Spinal cord (tissue), 10 donors: Measurements from ENCODE around the gene ISCA2. TPM values are rescaled to one million over a fixed set of nuclear protein-coding genes. Genes with fewer than 3 reads are reported as not detected.
A peak's percentile ranks its signal among the peaks of the same experiment; 100 is the strongest.

Experiments used
- DNase-seq, 6 donors: peaks; one replicate each; pipeline versions ENCODE4 v3.0.0 to v3.0.0-alpha.2; 2013 to 2015; ENCODE audit warnings: low spot score in 6 of 6, low read depth in 4 of 6
- H3K27ac ChIP-seq: one replicate; pipeline ENCODE4 v1.5.1; 2013; ENCODE audit warnings: low read depth, low read length, control low read depth
- H3K27me3 ChIP-seq: one replicate; pipeline ENCODE4 v1.6.1; 2013; ENCODE audit warnings: low read length; ENCODE audit not compliant: control insufficient read depth, insufficient read depth
- H3K36me3 ChIP-seq: one replicate; pipeline ENCODE4 v1.6.1; 2013; ENCODE audit warnings: low read length; ENCODE audit not compliant: control insufficient read depth, insufficient read depth
- H3K4me1 ChIP-seq: one replicate; pipeline ENCODE4 v1.6.1; 2013; ENCODE audit warnings: low read length; ENCODE audit not compliant: control insufficient read depth, insufficient read depth
- H3K4me3 ChIP-seq: one replicate; pipeline ENCODE4 v1.5.1; 2013; ENCODE audit warnings: low read depth, low read length, control low read depth
- H3K9me3 ChIP-seq: one replicate; pipeline ENCODE4 v1.6.1; 2013; ENCODE audit warnings: low read length; ENCODE audit not compliant: control insufficient read depth, insufficient read depth
- WGBS: methylation state at CpG from one replicate; pipeline ENCODE4 v1.1.5; 2013; ENCODE audit warnings: missing lambda C conversion rate; ENCODE audit not compliant: insufficient coverage; 5-methylcytosine and 5-hydroxymethylcytosine counted together
- polyA plus RNA-seq, 2 donors: library from polyadenylated mRNA; unstranded; fragments of 120-200 nt; gene quantifications; one replicate each; pipeline ENCODE4 v1.2.1, GENCODE V29; 2013; ENCODE audit not compliant: insufficient read length in 2 of 2
- total RNA-seq, 2 donors: library from RNA; depleted of rRNA in 1 of 2; stranded (reverse); fragments of 120-200 nt in 1 of 2; fragments of >200 nt in 1 of 2; gene quantifications; one replicate each; pipeline versions ENCODE4 v1.2.3 to v1.2.4, GENCODE V29; 2013 to 2014
- donor health status: healthy.

Gene ISCA2
- total and polyA plus RNA-seq, 4 donors: 21.1 to 41.0 (median 33.7) TPM

DNA sequence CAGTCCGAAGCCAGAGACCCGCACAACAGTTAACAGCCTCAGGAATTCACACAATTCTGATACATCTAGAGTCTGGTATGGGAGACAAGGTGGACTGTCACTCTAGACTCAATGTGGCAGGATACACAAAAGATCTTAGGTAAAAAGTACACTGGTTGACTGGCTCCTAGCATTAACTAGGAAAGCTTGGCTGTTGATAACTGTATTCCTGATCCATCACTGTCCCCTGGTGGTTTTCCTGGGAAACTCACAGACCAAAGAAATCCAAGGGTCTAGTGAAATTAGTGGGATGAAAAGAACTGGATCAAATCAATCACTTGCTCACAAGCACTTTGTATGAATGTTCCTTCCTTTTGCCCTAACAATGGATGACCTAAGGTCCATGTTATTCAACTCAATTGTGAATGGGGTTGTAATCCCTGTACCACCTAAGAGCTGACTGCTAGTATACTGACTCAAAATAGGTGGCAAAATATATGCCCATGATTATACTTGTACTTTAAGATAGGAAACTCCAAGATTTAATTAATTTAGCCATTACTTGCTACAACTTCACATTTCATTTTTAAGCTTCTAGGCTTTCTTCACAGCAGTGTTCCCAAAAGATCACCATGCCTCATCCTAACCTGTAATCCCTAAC lies 14.4 kb upstream of the ISCA2 start:
- no peak overlapping the region for H3K4me3 ChIP-seq
- H3K27ac ChIP-seq: no peak overlapping the region
- no peaks in the 10 kb centered on the region for H3K27me3 ChIP-seq
- DNase-seq: peak in 4 of 6 donors; percentile 48 to 93 (median 60)
- no CpG with 5 or more reads among the region's 2 CpGs for WGBS
- H3K4me1 ChIP-seq: peaks cover 13% of the 10 kb centered on the region
- H3K9me3 ChIP-seq: no peaks in the 10 kb centered on the region
- H3K36me3 ChIP-seq: no peaks in the 10 kb centered on the region

DNA sequence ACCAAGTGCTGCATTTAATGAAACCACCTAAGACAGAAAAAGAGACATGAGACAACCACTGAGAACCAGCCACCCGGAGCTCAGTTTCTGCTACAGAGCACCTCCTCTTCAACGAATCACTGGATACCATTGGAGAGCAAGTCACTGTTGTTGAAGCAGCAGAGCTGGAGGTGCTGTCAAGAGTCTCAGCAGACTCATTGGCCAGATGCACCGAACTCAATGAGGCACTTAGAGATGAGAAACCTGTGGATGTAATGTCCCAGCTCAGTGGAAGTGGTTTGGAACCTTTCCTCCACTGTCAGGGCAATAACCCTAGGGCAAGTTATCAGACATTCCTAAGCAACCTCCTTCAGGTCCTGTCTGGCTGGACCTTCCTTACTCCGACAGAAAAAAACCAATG lies 13.5 kb upstream of the ISCA2 start:
- H3K27ac ChIP-seq: no peak overlapping the region
- H3K9me3 ChIP-seq: no peaks in the 10 kb centered on the region
- no peaks in the 10 kb centered on the region for H3K36me3 ChIP-seq
- H3K4me1 ChIP-seq: peaks cover 7% of the 10 kb centered on the region
- 79% methylated on average over 2 of the region's 4 CpGs for whole genome bisulfite sequencing
- no peak overlapping the region for H3K4me3 ChIP-seq
- no peaks in the 10 kb centered on the region for H3K27me3 ChIP-seq
- peak in 1 of 6 donors; percentile 34 for DNase-seq

DNA sequence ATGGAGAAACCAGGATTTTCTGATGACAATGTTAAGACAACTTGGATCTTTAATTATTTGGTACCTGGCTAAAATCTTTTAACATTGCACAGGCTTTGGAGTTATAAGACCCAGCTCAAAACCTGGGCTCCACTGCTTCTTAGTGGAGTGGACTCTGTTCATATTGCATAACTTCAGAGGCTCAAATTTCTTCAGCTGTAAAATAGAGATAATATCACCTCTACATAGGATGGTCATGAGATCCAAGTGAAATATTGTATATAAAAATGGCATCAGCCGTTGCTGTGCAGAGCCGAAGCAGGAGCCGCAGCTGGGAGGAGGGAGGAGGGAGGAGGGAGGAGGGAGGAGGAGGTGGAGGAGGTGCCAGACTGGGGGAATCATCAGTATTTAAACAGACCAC lies 11.0 kb upstream of the ISCA2 start:
- Histone ChIP-seq H3K36me3 (no peaks in the 10 kb centered on the region), H3K4me3 (no peak overlapping the region), H3K4me1 (no peaks in the 10 kb centered on the region), H3K27me3 (no peaks in the 10 kb centered on the region), H3K9me3 (no peaks in the 10 kb centered on the region), H3K27ac (no peak overlapping the region)
- DNase-seq: no peak
- 100% methylated on average over 1 of the region's 3 CpGs for WGBS

DNA sequence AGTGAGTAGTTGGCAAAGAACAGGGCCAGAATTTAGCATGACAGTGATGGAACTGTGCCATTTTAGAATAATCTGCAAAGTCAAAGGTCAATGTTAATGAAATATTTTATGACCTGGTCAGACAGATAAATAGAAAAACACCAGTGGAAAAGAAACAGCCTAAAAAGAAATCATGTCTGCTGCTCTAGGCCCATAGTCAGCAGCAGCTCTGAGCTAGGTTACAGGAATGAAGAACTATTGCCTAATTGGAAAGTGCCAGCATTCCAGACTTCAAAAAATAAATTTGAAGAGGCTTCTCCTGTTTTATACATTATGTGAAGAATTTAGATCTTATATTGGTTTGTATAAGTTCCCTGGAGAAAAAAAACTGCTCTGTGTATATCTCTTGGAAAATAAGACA lies 10.2 kb upstream of the ISCA2 start:
- no peak overlapping the region for H3K27ac ChIP-seq
- no peak overlapping the region for H3K4me3 ChIP-seq
- H3K4me1 ChIP-seq: no peaks in the 10 kb centered on the region
- no peaks in the 10 kb centered on the region for H3K9me3 ChIP-seq
- no peaks in the 10 kb centered on the region for H3K27me3 ChIP-seq
- H3K36me3 ChIP-seq: no peaks in the 10 kb centered on the region
- DNase-seq: no peak

DNA sequence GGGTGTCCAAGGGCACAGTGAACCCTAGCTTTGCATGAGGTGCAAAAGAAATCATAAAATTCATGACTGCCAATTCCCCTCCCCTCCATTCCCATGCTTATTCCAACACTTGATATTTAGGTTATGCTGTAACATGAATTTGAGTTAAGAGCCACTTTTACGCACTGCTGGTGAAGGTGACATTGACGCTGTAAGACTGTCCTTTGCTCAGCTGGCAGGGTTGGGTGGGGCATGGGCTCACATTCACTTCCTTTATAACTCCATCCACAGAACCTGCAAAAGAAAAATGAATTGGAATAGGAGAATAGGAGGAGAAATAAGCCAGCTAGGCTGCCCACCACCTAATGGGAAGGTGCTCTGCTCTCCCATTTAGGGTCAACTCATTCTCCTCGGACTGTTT lies 7.4 kb upstream of the ISCA2 start:
- H3K9me3 ChIP-seq: no peaks in the 10 kb centered on the region
- no peaks in the 10 kb centered on the region for H3K36me3 ChIP-seq
- no CpG with 5 or more reads among the region's 3 CpGs for WGBS
- DNase-seq: no peak
- no peak overlapping the region for H3K27ac ChIP-seq
- no peaks in the 10 kb centered on the region for H3K4me1 ChIP-seq
- H3K4me3 ChIP-seq: no peak overlapping the region
- H3K27me3 ChIP-seq: peaks cover 3% of the 10 kb centered on the region

DNA sequence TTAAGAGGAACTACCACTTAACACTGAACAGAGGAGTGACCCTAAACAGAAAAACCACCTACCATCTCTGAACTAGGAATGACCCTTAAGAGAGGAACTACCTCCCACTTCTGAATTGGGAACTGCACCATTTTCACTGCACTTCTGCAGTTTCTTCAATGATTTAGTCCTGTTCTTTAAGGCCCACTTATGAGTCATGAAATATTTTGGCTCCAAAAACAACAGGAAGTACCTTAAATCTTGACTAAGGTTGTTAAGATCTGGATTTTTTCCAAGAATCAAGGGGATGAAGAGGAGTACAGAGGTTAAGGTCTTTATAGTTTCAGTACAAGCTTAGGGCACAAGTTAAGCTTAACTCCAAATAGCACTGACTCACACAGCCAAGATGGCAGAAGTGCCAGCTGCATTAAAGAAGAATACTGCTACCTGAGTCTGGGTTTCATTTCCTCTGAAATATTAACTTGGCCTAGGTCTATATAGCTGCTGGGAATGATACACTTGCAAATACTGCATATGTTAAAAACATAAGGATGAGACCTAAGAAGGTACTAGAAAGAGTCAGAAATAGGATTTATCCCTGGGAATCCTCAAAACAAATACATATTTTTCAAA lies 4.7 kb upstream of the ISCA2 start:
- Histone ChIP-seq H3K9me3 (no peaks in the 10 kb centered on the region), H3K27me3 (peaks cover 16% of the 10 kb centered on the region), H3K4me1 (peaks cover 8% of the 10 kb centered on the region), H3K27ac (no peak overlapping the region), H3K4me3 (no peak overlapping the region), H3K36me3 (no peaks in the 10 kb centered on the region)
- DNase-seq: no peak

DNA sequence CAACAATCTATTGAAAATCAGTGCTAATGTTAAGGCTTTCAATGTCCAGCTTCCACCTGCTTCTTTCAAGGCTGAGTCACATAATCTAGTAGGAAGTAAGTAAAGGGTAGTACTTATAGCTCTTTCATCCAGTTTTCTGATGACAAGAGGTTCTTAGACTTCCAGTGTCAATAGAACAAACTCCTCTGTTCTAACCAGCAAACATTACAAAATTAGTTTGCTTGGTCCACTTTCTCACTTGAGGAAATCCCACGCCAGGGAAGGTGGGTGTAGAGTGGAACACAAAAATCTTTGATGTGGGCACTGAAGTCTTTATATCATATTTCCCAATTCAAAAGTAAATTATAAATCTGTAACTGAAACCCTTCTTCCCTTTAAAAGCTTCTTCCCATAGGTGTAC lies 3.1 kb upstream of the ISCA2 start:
- Histone ChIP-seq H3K4me3 (no peak overlapping the region), H3K4me1 (peaks cover 14% of the 10 kb centered on the region), H3K27me3 (peaks cover 16% of the 10 kb centered on the region), H3K9me3 (no peaks in the 10 kb centered on the region), H3K36me3 (no peaks in the 10 kb centered on the region), H3K27ac (no peak overlapping the region)
- WGBS: no CpG with 5 or more reads among the region's 1 CpG
- no peak for DNase-seq

DNA sequence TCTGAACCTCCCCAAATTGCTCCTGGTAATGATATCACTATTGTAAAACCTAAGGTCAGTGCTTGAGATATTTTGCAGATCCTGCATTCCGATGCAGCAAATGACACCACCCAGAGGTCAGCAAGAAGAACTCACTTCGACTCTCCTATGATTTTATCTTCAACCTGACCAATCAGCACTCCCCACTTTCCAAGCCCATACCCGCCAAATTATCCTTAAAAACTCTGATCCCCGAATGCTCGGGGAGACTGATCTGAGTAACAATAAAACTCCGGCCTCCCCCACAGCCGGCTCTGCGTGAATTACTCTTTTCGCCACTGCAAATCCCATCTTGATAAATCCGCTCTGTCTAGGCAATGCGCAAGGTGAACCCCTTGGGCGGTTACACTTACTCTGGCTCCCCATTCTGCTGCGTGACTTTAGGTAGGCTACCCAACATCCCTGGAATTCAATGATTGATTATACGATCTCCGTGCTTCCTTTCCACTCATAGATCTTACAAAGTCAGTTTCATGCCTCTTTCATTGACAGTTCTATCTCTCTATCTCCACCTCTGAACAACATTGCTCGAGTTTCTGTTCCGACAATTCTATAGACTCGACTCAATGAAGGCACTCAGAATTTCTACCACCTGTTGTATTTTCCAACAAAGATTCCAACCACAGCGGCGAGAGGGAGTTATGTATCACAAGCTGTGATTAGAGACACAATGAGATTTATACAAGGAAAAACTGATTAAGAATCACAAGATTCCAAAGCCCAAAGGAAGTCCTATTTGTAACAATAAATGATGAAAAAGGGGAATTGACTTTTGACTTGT lies 1.4 kb upstream of the ISCA2 start:
- peaks cover 16% of the 10 kb centered on the region for H3K27me3 ChIP-seq
- WGBS: 4% methylated on average over 18 of the region's 20 CpGs
- no peak overlapping the region for H3K27ac ChIP-seq
- peak in 1 of 6 donors; percentile 68 for DNase-seq
- peak overlapping the region; percentile 95 for H3K4me3 ChIP-seq
- no peaks in the 10 kb centered on the region for H3K36me3 ChIP-seq
- peaks cover 14% of the 10 kb centered on the region for H3K4me1 ChIP-seq
- H3K9me3 ChIP-seq: no peaks in the 10 kb centered on the region

DNA sequence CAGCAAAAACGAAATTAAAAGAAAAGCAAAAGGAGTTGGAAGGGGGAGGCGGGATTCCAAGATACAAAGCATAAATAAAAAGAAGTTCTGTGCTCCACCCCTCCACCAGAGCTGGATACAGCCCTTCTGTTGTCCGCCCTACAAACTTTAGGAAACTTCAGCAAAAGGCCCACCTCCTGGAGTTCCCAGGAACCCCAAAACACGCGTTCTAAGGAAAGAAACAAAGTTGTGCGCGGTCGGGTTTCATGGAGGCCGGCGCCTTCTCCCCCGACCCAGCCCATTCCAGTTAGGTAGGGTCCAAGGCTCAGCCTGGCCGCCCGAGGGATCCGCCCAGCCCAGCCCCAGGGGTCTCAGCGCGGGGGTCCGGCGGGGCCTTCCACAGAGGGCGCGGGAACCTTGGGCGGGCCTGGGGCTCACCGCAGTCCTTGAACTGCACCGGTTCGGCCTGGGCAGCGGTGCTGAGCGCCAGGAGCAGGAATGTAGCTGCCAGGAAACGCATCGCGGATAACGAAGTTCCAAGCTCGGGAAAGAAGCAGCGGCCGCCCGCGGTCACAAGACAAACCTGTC lies 706 bp upstream of the ISCA2 start, which contains the start of gene NPC2:
Gene NPC2, minus strand, starts transcription at position 530 of the 567 bp plus-strand sequence. Its CDS starts 31 bp downstream, at position 499.
- WGBS: under 1% methylated on average over 33 of the region's 35 CpGs
- H3K27ac ChIP-seq: peak within 1 kb of the TSS; percentile 77
- peaks cover 16% of the 10 kb centered on the region for H3K27me3 ChIP-seq
- no peak for DNase-seq
- no peaks in the 10 kb centered on the region for H3K36me3 ChIP-seq
- H3K4me1 ChIP-seq: peaks cover 14% of the 10 kb centered on the region
- H3K9me3 ChIP-seq: no peaks in the 10 kb centered on the region
- H3K4me3 ChIP-seq: peak within 1 kb of the TSS; percentile 95
